Retinal pigment epithelial cell (primary cell): ENCODE measurements around the gene KLK7.

Experiments
- DNase-seq: peaks from one replicate; pipeline ENCODE4 v3.0.0-alpha.2; 2010; ENCODE audit warnings: low read depth
- H3K4me3 ChIP-seq: 2 replicates; pipeline ENCODE4 v1.5.1; 2011; ENCODE audit warnings: mild to moderate bottlenecking, low read length, control low read depth, moderate library complexity
- TF ChIP-seq, protein P1 (sequence below): conservative IDR thresholded peaks from 2 replicates; pipeline ENCODE4 v1.5.1; 2011; ENCODE audit warnings: low read depth, low read length, control low read depth, inconsistent platforms

KLK7 gene

DNA sequence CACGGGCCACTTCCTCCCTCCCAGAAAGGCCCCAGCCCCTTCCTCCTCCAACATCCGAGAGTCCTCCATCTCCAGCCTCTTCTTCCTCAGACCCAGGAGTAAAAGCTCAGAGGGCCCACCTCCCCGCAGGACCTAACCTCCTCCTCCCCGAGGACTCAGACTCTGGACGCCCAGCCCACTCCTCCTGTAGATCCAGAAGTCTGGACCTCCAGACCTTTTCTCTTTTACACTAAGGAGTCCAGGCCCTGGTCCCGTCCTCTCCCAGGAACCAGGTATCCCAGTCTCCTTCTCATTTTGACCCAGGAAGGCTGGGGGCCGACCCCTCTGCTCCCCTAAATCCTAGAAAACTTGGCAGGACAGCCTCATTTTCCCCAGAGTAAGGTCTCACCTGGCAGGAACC lies 19.6 kb upstream of the KLK7 start:
- DNase-seq, result no peak
- TF ChIP-seq, protein P1, sequence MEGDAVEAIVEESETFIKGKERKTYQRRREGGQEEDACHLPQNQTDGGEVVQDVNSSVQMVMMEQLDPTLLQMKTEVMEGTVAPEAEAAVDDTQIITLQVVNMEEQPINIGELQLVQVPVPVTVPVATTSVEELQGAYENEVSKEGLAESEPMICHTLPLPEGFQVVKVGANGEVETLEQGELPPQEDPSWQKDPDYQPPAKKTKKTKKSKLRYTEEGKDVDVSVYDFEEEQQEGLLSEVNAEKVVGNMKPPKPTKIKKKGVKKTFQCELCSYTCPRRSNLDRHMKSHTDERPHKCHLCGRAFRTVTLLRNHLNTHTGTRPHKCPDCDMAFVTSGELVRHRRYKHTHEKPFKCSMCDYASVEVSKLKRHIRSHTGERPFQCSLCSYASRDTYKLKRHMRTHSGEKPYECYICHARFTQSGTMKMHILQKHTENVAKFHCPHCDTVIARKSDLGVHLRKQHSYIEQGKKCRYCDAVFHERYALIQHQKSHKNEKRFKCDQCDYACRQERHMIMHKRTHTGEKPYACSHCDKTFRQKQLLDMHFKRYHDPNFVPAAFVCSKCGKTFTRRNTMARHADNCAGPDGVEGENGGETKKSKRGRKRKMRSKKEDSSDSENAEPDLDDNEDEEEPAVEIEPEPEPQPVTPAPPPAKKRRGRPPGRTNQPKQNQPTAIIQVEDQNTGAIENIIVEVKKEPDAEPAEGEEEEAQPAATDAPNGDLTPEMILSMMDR, result no peak
- no peak overlapping the region for H3K4me3 ChIP-seq

- TF ChIP-seq, protein P1, result no peak
- no peak overlapping the region for H3K4me3 ChIP-seq
- no peak for DNase-seq
Measured at GRCh38 chr19:51002542-51003311, 19.0 kb upstream of the KLK7 start.

- DNase-seq, result no peak
- no peak overlapping the region for H3K4me3 ChIP-seq
- TF ChIP-seq, protein P1, result no peak
Measured at GRCh38 chr19:51002089-51002532, 18.4 kb upstream of the KLK7 start.

GRCh38 chr19:51001515-51001914 lies 17.8 kb upstream of the KLK7 start, which contains the start of gene KLK8:
TSS of gene KLK8 (minus strand) at chr19:51001604. CDS start at chr19:51001167, 437 bp downstream.
- no peak within 1 kb of the TSS for H3K4me3 ChIP-seq
- TF ChIP-seq, protein P1, result no peak
- no peak for DNase-seq

DNA sequence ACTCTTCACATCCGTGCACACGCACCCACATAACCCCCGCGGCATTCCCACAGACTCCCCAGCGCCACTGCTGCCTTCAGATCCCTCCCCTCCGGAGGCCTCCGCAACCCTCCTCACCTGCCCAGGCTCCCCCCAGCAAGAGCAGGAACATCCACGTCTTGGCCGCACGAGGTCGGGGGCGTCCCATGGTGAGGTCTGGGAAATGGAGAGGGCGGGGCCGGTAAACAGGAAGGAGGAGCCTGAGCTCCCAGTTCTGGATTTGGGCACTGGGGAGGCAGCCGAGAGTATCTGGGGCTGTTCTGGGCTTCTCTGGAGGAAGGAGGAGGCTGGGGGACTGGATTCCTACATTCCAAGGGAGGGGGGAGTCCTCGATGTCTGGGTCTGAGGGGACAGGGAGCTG lies 17.3 kb upstream of the KLK7 start:
- TF ChIP-seq, protein P1, result no peak
- H3K4me3 ChIP-seq, result no peak overlapping the region

DNA sequence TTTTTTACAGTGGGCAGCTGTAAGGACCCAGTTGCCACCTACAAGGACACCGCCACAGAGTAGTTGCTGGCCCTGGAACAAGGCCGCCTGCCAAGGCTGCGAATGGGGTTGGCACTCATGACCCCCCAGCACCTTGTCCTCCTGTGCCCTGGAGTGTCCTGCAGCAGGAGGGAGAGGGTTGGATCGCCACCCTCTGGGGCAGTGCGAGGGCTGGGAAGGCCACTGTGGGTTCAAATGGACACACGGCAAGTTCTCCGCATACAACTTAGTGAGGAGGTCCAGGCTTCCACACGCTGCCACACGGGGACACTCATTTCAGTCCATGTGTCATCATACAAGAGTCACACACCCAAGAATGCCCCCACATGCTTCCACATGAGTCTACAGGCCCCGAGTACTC lies 16.7 kb upstream of the KLK7 start:
- TF ChIP-seq, protein P1, result no peak
- no peak overlapping the region for H3K4me3 ChIP-seq
- DNase-seq, result no peak

More for the DNA sequence above, 17.3 kb upstream of the KLK7 start:
- DNase-seq, result no peak

GRCh38 chr19:50998686-50999085 lies 15.0 kb upstream of the KLK7 start:
- TF ChIP-seq, protein P1, result no peak
- DNase-seq, result no peak

More at GRCh38 chr19:50998686-50999085, 15.0 kb upstream of the KLK7 start:
- H3K4me3 ChIP-seq, result no peak overlapping the region
